Activated naive CD4-positive, alpha-beta T cell treated with anti-CD3 and anti-CD28 coated beads, Interleukin-2, amount 10 ng/mL, durations not matched to agents 7 days and 5 days (primary cell): ENCODE measurements around the gene CTR9.

ENCODE experiments used
- CTCF ChIA-PET: fragments of 350-600 bp; sonication (Branson Sonifier 250); formaldehyde crosslinking; loops from one replicate; lab custom pipeline; 2021; ENCODE audit warnings: antibody characterized with exemption; lab: Charles Lee
- DNase-seq: peaks from one replicate; pipeline ENCODE4 v3.0.0-alpha.2; 2020
- H3K27ac Mint-ChIP-seq: one replicate; pipeline ENCODE4 v1.8.0; 2021; ENCODE audit warnings: mild to moderate bottlenecking, moderate library complexity, mixed read lengths
- H3K27me3 Mint-ChIP-seq: one replicate; pipeline ENCODE4 v1.8.0; 2021; ENCODE audit warnings: mild to moderate bottlenecking, mixed read lengths
- H3K36me3 Mint-ChIP-seq: one replicate; pipeline ENCODE4 v1.8.0; 2021; ENCODE audit warnings: mixed read lengths
- H3K4me1 Mint-ChIP-seq: one replicate; pipeline ENCODE4 v1.8.0; 2021; ENCODE audit warnings: mixed read lengths
- H3K4me3 Mint-ChIP-seq: one replicate; pipeline ENCODE4 v1.8.0; 2021; ENCODE audit warnings: mild to moderate bottlenecking, moderate library complexity, mixed read lengths
- H3K9me3 Mint-ChIP-seq: one replicate; pipeline ENCODE4 v1.8.0; 2021; ENCODE audit warnings: mixed read lengths

Gene CTR9

DNA sequence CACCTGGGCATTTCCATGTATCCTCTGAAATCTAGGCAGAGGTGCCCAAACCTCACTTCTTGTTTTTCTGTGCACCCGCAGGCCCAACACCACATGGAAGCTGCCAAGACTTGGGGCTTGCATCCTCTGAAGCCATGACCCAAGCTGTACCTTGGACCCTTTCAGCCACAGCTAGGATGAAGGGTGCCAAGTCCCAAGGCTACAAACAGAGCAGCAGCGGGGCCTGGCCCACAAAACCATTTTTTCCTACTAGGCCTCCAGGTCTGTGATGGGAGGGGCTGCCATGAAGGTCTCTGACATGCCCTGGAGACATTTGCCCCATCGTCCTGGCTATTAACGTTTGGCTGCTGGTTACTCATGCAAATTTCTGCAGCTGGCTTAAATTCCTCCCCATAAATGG, 78.1 kb downstream of the CTR9 start:
- no peaks in the 10 kb centered on the region for H3K9me3 Mint-ChIP-seq
- no peak overlapping the region for H3K27ac Mint-ChIP-seq
- H3K4me1 Mint-ChIP-seq = peaks cover 7% of the 10 kb centered on the region
- H3K4me3 Mint-ChIP-seq = no peak overlapping the region
- no peaks in the 10 kb centered on the region for H3K27me3 Mint-ChIP-seq
- CTCF ChIA-PET = interaction anchor here (0.9 kb wide), 1 partner anchor 36 kb away, joined by 3 read pairs; no protein-coding TSS in a partner anchor
- H3K36me3 Mint-ChIP-seq = no peaks in the 10 kb centered on the region
- no peak for DNase-seq
